Esophagus squamous epithelium (tissue), 5 donors: ENCODE data around the gene TMEM248. TPM values are rescaled to one million over a fixed set of nuclear protein-coding genes. Genes with fewer than 3 reads are reported as not detected.

Experiments used
- DNase-seq: peaks from one replicate; lab custom pipeline; 2025; lab: John Stamatoyannopoulos, UW
- H3K27ac ChIP-seq, 4 donors: fragments of 200-600 bp; sonication (generic); one replicate each; pipeline ENCODE4 v1.5.1; 2016 to 2019; ENCODE audit warnings: mild to moderate bottlenecking in 1 of 4
- H3K27me3 ChIP-seq, 4 donors: fragments of 200-600 bp; sonication (generic); 1 replicate in 3 of 4; 2 replicates in 1 of 4; pipeline versions ENCODE4 v1.5.1 to v1.6.0; 2017 to 2021; ENCODE audit warnings: antibody characterized with exemption in 1 of 4
- H3K36me3 ChIP-seq, 3 donors: fragments of 200-600 bp; sonication (generic); one replicate each; pipeline ENCODE4 v1.5.1; 2016 to 2019
- H3K4me1 ChIP-seq, 3 donors: fragments of 200-600 bp; sonication (generic); one replicate each; pipeline ENCODE4 v1.5.1; 2017 to 2019
- H3K4me3 ChIP-seq, 4 donors: fragments of 200-600 bp; sonication (generic); 1 replicate in 3 of 4; 2 replicates in 1 of 4; pipeline ENCODE4 v1.5.1; 2016 to 2019; ENCODE audit warnings: mild to moderate bottlenecking in 2 of 4, moderate library complexity in 1 of 4
- H3K9me3 ChIP-seq, 3 donors: fragments of 200-600 bp; sonication (generic); one replicate each; pipeline ENCODE4 v1.5.1; 2016 to 2019
- CTCF ChIP-seq, 6 experiments: fragments of 450-650 bp in 4 of 6; fragments of 200-600 bp in 2 of 6; sonication (generic) in 2 of 6; IDR thresholded peaks; one replicate each; pipeline ENCODE4 v1.5.1; 2016 to 2019; ENCODE audit warnings: antibody characterized with exemption in 6 of 6, mild to moderate bottlenecking in 4 of 6, moderate library complexity in 4 of 6
- POLR2A ChIP-seq, 4 donors: fragments of 450-650 bp; IDR thresholded peaks; one replicate each; pipeline ENCODE4 v1.6.1; 2017; ENCODE audit warnings: antibody characterized with exemption in 4 of 4, mild to moderate bottlenecking in 4 of 4, moderate library complexity in 3 of 4
- WGBS, 2 donors: methylation state at CpG; one replicate each; pipeline ENCODE4 v1.1.5; 2018; 5-methylcytosine and 5-hydroxymethylcytosine counted together
- intact Hi-C: fragments of 100-400 bp; cut with DNase I; formaldehyde crosslinking; loops from one replicate; pipeline ENCODE4 v1.15.0; 2022
- total RNA-seq, 4 donors: library from RNA; depleted of rRNA; stranded (reverse); fragments of >200 nt; gene quantifications; one replicate each; pipeline ENCODE4 v1.1.0, GENCODE V29; 2016
- donor health status: DM: yes; HTN: yes; CAD: no.

The TMEM248 gene
- total RNA-seq, 4 donors from 2014 or later: 42.3 to 84.1 (median 56.4) TPM

DNA sequence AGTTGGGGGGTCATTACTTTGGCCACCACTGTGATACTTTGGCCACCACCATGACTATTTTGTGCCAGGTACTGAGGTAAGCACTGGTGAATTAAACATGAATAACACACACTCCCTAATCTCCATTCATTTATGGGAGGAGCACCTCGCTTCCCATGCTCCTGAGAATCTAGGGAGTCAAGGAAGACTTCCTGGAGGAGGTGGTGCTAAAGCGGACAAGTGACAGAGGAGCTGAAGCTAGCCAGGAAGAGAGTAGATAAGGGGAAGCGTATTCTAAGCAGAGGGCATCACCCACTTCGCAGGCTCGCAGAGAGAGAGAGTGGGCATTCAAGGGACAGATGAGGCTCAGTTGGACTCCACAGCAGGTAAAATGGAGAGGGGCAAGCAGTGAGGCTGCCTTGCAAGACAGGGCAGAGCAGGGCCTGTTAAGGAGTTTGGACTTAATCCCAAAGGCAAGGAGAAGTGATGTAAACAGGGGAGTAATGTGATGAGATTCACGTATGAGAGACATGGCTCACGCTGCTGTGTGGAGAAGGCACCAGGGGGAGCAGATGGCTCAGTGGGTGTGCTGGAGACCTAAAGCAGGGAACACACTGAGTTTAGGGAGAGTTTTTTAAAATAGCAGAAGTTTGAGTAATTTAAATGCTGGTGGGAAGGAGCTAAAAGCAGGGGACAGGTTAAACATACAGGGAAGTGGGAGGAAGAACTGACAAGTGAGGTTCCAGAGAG, 21.3 kb upstream of the TMEM248 start:
- Histone ChIP-seq H3K27ac (no peak overlapping the region), H3K9me3 (no peaks in the 10 kb centered on the region), H3K4me3 (no peak overlapping the region), H3K27me3 (no peaks in the 10 kb centered on the region), H3K36me3 (peaks cover 0 to 86% (median 0%) of the 10 kb centered on the region in 3 donors), H3K4me1 (no peaks in the 10 kb centered on the region)
- TF ChIP-seq POLR2A (IDR thresholded peaks at IDR 0.05) (no peak), CTCF (IDR thresholded peaks at IDR 0.05) (no peak)
- WGBS, 2 donors: 77 to 91% methylated on average over 6 to 7 of the region's 7 CpGs
- DNase-seq: no peak
- intact Hi-C loops: no loop called here

GRCh38 chr7:66901941-66902843, 18.8 kb upstream of the TMEM248 start:
- H3K27me3 ChIP-seq: no peaks in the 10 kb centered on the region
- H3K4me3 ChIP-seq: no peak overlapping the region
- H3K27ac ChIP-seq: no peak overlapping the region
- no peak for DNase-seq
- intact Hi-C loops: no loop called here
- H3K9me3 ChIP-seq: no peaks in the 10 kb centered on the region
- H3K36me3 ChIP-seq: peaks cover 0 to 86% (median 0%) of the 10 kb centered on the region in 3 donors
- TF ChIP-seq CTCF (IDR thresholded peaks at IDR 0.05): no peak
- H3K4me1 ChIP-seq: no peaks in the 10 kb centered on the region
- 94 to 96% methylated on average over 26 to 37 of the region's 47 CpGs for WGBS, 2 donors

DNA sequence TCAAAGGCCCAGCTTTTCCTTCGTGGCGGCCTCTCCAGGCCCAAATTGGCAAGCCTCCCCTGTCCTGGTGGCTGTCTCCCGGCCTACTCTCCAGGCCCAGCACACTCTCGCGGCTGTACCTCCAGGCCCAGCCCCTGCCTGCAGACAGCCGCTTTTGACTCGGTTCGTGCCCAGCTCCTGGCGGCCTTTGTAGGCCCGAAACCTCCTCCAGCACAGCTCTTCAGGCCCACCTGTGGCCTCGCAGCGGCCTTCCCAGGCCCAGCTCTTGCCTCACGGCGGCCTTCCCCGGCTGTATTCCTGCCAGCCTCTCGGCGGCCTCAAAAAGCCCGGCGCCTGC, 18.2 kb upstream of the TMEM248 start:
- DNase-seq: no peak
- Histone ChIP-seq H3K9me3 (no peaks in the 10 kb centered on the region), H3K36me3 (peaks cover 0 to 80% (median 0%) of the 10 kb centered on the region in 3 donors), H3K27me3 (no peaks in the 10 kb centered on the region), H3K4me1 (no peaks in the 10 kb centered on the region), H3K27ac (no peak overlapping the region), H3K4me3 (no peak overlapping the region)
- TF ChIP-seq CTCF (IDR thresholded peaks at IDR 0.05) (no peak), POLR2A (IDR thresholded peaks at IDR 0.05) (no peak)
- WGBS, 2 donors: 100% methylated on average over 2 to 7 of the region's 19 CpGs
- intact Hi-C loops: no loop called here

DNA sequence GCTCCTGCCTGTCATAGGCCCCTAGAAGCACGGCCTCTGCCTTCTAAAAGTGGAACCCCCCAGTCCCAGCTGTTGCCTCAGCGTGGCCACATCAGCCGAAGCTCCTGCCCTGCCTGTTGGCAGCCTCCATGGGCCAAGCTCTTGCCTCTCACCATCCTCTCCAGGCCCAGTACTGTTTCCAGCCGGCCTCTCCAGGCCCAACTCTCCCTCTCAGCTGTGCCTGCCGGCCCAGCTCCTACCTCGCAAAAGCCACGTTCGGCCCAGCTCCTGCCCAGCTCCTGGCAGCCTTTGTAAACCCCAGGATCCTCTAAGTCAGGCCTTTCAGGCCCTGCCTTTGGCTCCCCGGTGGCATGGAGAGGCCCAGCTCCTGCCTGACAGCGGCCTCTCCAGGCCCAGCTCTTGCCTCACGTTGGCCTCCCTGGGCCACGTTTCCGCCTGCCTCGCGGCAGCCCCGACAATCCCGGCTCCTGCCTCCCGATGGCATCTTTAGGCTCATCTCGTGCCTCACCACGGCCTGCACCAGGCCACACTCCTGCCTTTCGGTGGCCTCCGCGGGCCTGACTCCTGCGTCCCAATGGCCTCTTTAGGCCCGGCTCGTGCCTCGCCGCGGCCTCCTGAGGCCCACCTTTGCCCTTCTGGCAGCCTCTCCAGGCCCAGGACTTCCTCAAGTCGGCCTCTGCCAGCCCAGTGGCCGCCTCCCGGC, 17.5 kb upstream of the TMEM248 start:
- intact Hi-C loops: no loop called here
- TF ChIP-seq CTCF (IDR thresholded peaks at IDR 0.05) (no peak), POLR2A (IDR thresholded peaks at IDR 0.05) (no peak)
- Histone ChIP-seq H3K27me3 (no peaks in the 10 kb centered on the region), H3K36me3 (peaks cover 0 to 73% (median 0%) of the 10 kb centered on the region in 3 donors), H3K4me1 (no peaks in the 10 kb centered on the region), H3K4me3 (no peak overlapping the region), H3K9me3 (no peaks in the 10 kb centered on the region), H3K27ac (no peak overlapping the region)
- 94 to 96% methylated on average over 28 of the region's 32 CpGs for WGBS, 2 donors
- DNase-seq: no peak
